Keratinocyte (primary cell): ENCODE measurements around the gene LGALS7B. TPM values are rescaled to one million over a fixed set of nuclear protein-coding genes. Genes with fewer than 3 reads are reported as not detected.

Source experiments
- DNase-seq: peaks from one replicate; pipeline ENCODE4 v3.0.0-alpha.2; 2011; ENCODE audit warnings: low read depth, missing footprints, low spot score
- FAIRE-seq: peaks from 2 replicates; lab custom pipeline; 2011; peaks lifted over from hg19 to GRCh38; lab: Jason Lieb, UNC
- H2AFZ ChIP-seq: 2 replicates; pipeline ENCODE4 v1.6.0; 2012; ENCODE audit warnings: low read length, control low read depth, inconsistent platforms; ENCODE audit not compliant: control insufficient read depth
- H3K27ac ChIP-seq: 2 replicates; pipeline ENCODE4 v1.5.1; 2011; ENCODE audit warnings: low read length; ENCODE audit not compliant: control insufficient read depth, insufficient read depth
- H3K27me3 ChIP-seq: 3 replicates; pipeline ENCODE4 v1.6.0; 2011; ENCODE audit warnings: low read length; ENCODE audit not compliant: control insufficient read depth, insufficient read depth; ENCODE audit errors: extremely low read depth
- H3K36me3 ChIP-seq, 2 experiments: 2 replicates in 1 of 2; 3 replicates in 1 of 2; pipeline ENCODE4 v1.5.1; 2011; ENCODE audit warnings: low read length in 2 of 2, mild to moderate bottlenecking in 1 of 2; ENCODE audit not compliant: control insufficient read depth in 2 of 2, insufficient read depth in 2 of 2; ENCODE audit errors: extremely low read depth in 1 of 2
- H3K4me1 ChIP-seq: 3 replicates; pipeline ENCODE4 v1.5.1; 2011; ENCODE audit warnings: low read length; ENCODE audit not compliant: control insufficient read depth, insufficient read depth; ENCODE audit errors: extremely low read depth
- H3K4me2 ChIP-seq: 3 replicates; pipeline ENCODE4 v1.6.0; 2011; ENCODE audit warnings: low read depth, low read length; ENCODE audit not compliant: control insufficient read depth, insufficient read depth; ENCODE audit errors: extremely low read depth
- H3K4me3 ChIP-seq, 3 experiments: fragments of 200-600 bp in 1 of 3; sonication (generic) in 1 of 3; 2 replicates in 2 of 3; 3 replicates in 1 of 3; pipeline ENCODE4 v1.5.1; 2011 to 2016; ENCODE audit warnings: low read length in 3 of 3, mild to moderate bottlenecking in 3 of 3, control low read depth in 2 of 3, inconsistent platforms in 1 of 3, low read depth in 1 of 3, mixed read lengths in 1 of 3, mixed run types in 1 of 3, moderate library complexity in 1 of 3; ENCODE audit not compliant: control insufficient read depth in 2 of 3, insufficient read depth in 2 of 3; ENCODE audit errors: extremely low read depth in 1 of 3
- H3K79me2 ChIP-seq: 2 replicates; pipeline ENCODE4 v1.6.0; 2012; ENCODE audit warnings: low read length; ENCODE audit not compliant: control insufficient read depth, insufficient read depth
- H3K9ac ChIP-seq: 3 replicates; pipeline ENCODE4 v1.6.0; 2011; ENCODE audit warnings: low read length; ENCODE audit not compliant: control insufficient read depth, insufficient read depth; ENCODE audit errors: extremely low read depth
- H3K9me1 ChIP-seq: 3 replicates; pipeline ENCODE4 v1.6.0; 2011; ENCODE audit warnings: low read length; ENCODE audit not compliant: control insufficient read depth, insufficient read depth; ENCODE audit errors: extremely low read depth
- H3K9me3 ChIP-seq: 2 replicates; pipeline ENCODE4 v1.5.1; 2012; ENCODE audit warnings: low read depth, low read length; ENCODE audit not compliant: control insufficient read depth
- H4K20me1 ChIP-seq: 3 replicates; pipeline ENCODE4 v1.6.0; 2011; ENCODE audit warnings: low read length; ENCODE audit not compliant: control insufficient read depth, insufficient read depth; ENCODE audit errors: extremely low read depth
- CTCF ChIP-seq, 3 experiments: IDR thresholded peaks in 1 of 3; conservative IDR thresholded peaks in 1 of 3; optimal IDR thresholded peaks in 1 of 3; 2 replicates in 2 of 3; 3 replicates in 1 of 3; pipeline versions ENCODE3 to v1.5.1; 2011; ENCODE audit warnings: low read length in 3 of 3, mild to moderate bottlenecking in 3 of 3, moderate library complexity in 2 of 3, control low read depth in 1 of 3, inconsistent platforms in 1 of 3; ENCODE audit not compliant: insufficient read depth in 2 of 3; ENCODE audit errors: extremely low read depth in 1 of 3
- EZH2 ChIP-seq: IDR thresholded peaks from one replicate; pipeline ENCODE4 v1.6.1; 2012; ENCODE audit warnings: inconsistent platforms, mild to moderate bottlenecking, low read length, moderate library complexity
- dilution Hi-C: fragments of 300-500 bp; cut with MboI; formaldehyde crosslinking; loops from one replicate; pipeline ENCODE4 v1.7.0; 2020; ENCODE audit warnings: low sequenced_read_pairs; ENCODE audit not compliant: extremely low pct_ligation_motif_present
- polyA plus RNA-seq, 5 experiments: library from polyadenylated mRNA; depleted of rRNA in 3 of 5; stranded (reverse) in 3 of 5; stranded (forward) in 1 of 5; unstranded in 1 of 5; fragments of >200 nt; gene quantifications; 1 replicate in 1 of 5; 2 replicates in 3 of 5; 3 replicates in 1 of 5; pipeline versions ENCODE4 v1.2.1 to v1.2.3, GENCODE V29; 2011 to 2012; ENCODE audit warnings: missing spikeins in 2 of 5, low read depth in 1 of 5, low replicate concordance in 1 of 5

LGALS7B gene
- polyA plus RNA-seq, 1 donor (not counting 4 experiments of a cell fraction or from before 2014, with no cell fraction given) = 1,668 TPM

- H4K20me1 ChIP-seq = no peaks in the 10 kb centered on the region
- no peaks in the 10 kb centered on the region for H3K9me3 ChIP-seq
- no peak for TF ChIP-seq CTCF (optimal IDR thresholded peaks at IDR 0.05 in 1 of 3, IDR thresholded peaks at IDR 0.05 in 1 of 3, conservative IDR thresholded peaks at IDR 0.05 in 1 of 3; ENCODE audit: extremely low read depth in 1 of 3, insufficient read depth in 2 of 3, low read length in 3 of 3)
- TF ChIP-seq EZH2 = no peak
- H3K27me3 ChIP-seq = no peaks in the 10 kb centered on the region
- no peaks in the 10 kb centered on the region for H3K79me2 ChIP-seq
- FAIRE-seq = no peak
- H3K4me3 ChIP-seq = no peak overlapping the region
- H3K27ac ChIP-seq = no peak overlapping the region
- no peaks in the 10 kb centered on the region for H3K36me3 ChIP-seq
- peaks cover 10% of the 10 kb centered on the region for H3K4me1 ChIP-seq
- H3K9ac ChIP-seq = no peak overlapping the region
- no peaks in the 10 kb centered on the region for H3K9me1 ChIP-seq
- H2AFZ ChIP-seq = no peak overlapping the region
- dilution Hi-C loops = no loop called here
- no peak for DNase-seq
- H3K4me2 ChIP-seq = no peak overlapping the region
Observed at GRCh38 chr19:38741670-38742069, 47.3 kb upstream of the LGALS7B start.

GRCh38 chr19:38742296-38742695, 46.7 kb upstream of the LGALS7B start:
- H3K9ac ChIP-seq = no peak overlapping the region
- no peak for FAIRE-seq
- no peak overlapping the region for H2AFZ ChIP-seq
- no peak overlapping the region for H3K27ac ChIP-seq
- H3K9me1 ChIP-seq = no peaks in the 10 kb centered on the region
- H3K79me2 ChIP-seq = no peaks in the 10 kb centered on the region
- no peaks in the 10 kb centered on the region for H3K27me3 ChIP-seq
- DNase-seq = no peak
- dilution Hi-C loops = no loop called here
- H3K4me2 ChIP-seq = no peak overlapping the region
- no peak overlapping the region for H3K4me3 ChIP-seq
- peaks cover 9% of the 10 kb centered on the region for H3K4me1 ChIP-seq
- H3K36me3 ChIP-seq = no peaks in the 10 kb centered on the region
- H4K20me1 ChIP-seq = no peaks in the 10 kb centered on the region
- TF ChIP-seq EZH2 (no peak), CTCF (optimal IDR thresholded peaks at IDR 0.05 in 1 of 3, IDR thresholded peaks at IDR 0.05 in 1 of 3, conservative IDR thresholded peaks at IDR 0.05 in 1 of 3; ENCODE audit: extremely low read depth in 1 of 3, insufficient read depth in 2 of 3, low read length in 3 of 3) (no peak)
- H3K9me3 ChIP-seq = no peaks in the 10 kb centered on the region
